HAP-1 (cell line): ENCODE results near the gene CEP112.

Experiments used
- DNase-seq, 2 experiments: peaks; one replicate each; pipeline ENCODE4 v3.0.0-alpha.2; 2016 to 2020; ENCODE audit warnings: low spot score in 2 of 2
- H3K27me3 ChIP-seq: fragments of 250-450 bp; sonication (Bioruptor Pico); 2 replicates; pipeline ENCODE4 v1.5.1; 2020; ENCODE audit warnings: low read depth, mild to moderate bottlenecking, moderate library complexity
- H3K36me3 ChIP-seq: fragments of 250-450 bp; sonication (Bioruptor Pico); replicated peaks from 2 replicates; pipeline ENCODE4 v1.5.1; 2020; ENCODE audit warnings: mild to moderate bottlenecking
- H3K4me1 ChIP-seq: fragments of 250-450 bp; sonication (Bioruptor Pico); 2 replicates; pipeline ENCODE4 v1.5.1; 2020; ENCODE audit warnings: mild to moderate bottlenecking
- H3K4me3 ChIP-seq: fragments of 250-450 bp; sonication (Bioruptor Pico); 2 replicates; pipeline ENCODE4 v1.5.1; 2020; ENCODE audit warnings: mild to moderate bottlenecking, moderate library complexity
- H3K9me3 ChIP-seq: fragments of 250-450 bp; sonication (Bioruptor Pico); 2 replicates; pipeline ENCODE4 v1.5.1; 2020; ENCODE audit warnings: mild to moderate bottlenecking, moderate library complexity
- in situ Hi-C: fragments of 300-500 bp; cut with MboI; formaldehyde crosslinking; loops from 3 replicates; pipeline ENCODE4 v1.14.3; 2020; ENCODE audit warnings: low sequenced_read_pairs, inconsistent platforms, mixed read lengths

The CEP112 gene

DNA sequence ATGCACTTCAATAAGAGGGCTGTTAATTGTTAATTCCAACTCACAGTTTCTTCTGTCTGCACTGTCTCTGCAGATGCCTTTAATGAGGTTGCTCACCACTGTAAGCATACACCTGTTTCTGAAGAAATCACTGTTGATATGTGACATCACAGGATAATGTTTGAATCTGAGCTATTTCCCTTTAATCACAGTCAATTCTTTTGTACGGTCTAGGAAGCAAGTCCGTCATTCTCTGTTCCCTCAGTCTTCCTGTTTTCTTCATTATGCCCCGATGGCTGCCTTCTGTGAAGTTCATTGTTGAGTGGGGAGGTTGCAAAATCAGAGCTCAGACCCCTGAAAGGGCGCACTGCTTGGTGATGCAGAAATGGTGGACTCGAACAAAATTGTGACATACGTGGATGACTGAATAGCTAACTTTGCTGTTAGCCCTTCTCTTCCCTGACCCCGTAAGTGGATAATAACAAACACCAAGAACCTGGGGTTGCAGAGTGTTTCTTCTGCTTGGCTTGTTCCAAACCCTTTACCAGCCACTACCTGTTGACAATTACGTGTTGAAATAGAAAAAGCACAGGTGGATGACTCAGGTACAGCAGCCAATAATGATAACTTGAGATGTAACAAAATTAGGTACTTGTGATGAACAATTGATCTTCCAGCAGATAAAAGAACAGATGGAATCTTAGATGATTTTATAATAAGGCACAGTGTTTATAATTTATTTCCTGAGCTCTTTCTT is 558.6 kb downstream of the CEP112 start:
- Histone ChIP-seq H3K9me3 (no peaks in the 10 kb centered on the region), H3K36me3 (no peaks in the 10 kb centered on the region), H3K4me1 (no peaks in the 10 kb centered on the region), H3K27me3 (no peaks in the 10 kb centered on the region), H3K4me3 (no peak overlapping the region)
- in situ Hi-C loops: no loop called here
- DNase-seq: no peak

DNA sequence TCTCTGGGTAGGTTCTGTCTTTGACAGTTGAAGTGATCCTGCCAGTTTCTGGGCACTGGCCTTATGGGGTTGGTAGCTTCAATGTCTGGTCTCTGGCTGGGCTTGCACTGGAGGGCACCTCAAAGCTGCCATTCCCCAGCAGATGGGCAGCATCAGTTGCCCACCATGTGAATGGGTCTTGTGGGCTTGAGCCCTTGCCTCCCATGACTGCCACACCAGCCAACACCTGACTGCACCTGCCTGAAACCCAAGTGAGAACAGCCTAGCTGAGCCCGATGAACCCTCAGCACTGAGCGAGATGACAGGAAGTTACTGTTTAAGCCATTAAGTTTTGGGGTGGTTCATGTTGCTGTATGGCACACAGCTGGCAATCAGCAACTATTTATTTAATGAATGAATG is 561.4 kb downstream of the CEP112 start:
- Histone ChIP-seq H3K27me3 (no peaks in the 10 kb centered on the region), H3K36me3 (no peaks in the 10 kb centered on the region), H3K4me1 (no peaks in the 10 kb centered on the region), H3K4me3 (no peak overlapping the region), H3K9me3 (no peaks in the 10 kb centered on the region)
- no peak for DNase-seq
- in situ Hi-C loops: no loop called here

DNA sequence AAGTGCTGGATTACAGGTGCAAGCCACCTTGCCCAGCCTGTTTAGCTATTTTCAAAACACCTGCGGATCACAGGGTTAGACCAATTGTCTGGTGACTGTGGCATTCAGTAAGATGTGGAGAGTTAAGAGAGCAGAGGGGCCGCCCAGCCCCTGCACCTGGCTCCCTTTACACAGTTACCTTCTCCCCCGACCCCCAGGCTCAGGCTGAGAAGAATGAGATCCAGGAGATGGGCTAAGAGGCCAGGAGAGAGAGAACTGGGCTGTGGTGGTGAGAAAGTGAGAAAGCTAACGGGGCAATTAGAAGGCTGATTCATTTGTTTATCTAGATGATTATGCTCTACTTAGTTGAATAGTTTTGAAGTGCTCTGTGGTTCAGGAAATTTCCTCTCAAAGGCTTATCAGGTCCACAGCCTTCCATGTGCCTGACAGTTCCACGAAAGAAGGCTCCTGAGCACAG is 562.7 kb downstream of the CEP112 start:
- in situ Hi-C loops: loop anchor here (10.0 kb wide), 1 partner anchor 56 kb away; no protein-coding TSS in a partner anchor
- DNase-seq: no peak
- no peak overlapping the region for H3K4me3 ChIP-seq

DNA sequence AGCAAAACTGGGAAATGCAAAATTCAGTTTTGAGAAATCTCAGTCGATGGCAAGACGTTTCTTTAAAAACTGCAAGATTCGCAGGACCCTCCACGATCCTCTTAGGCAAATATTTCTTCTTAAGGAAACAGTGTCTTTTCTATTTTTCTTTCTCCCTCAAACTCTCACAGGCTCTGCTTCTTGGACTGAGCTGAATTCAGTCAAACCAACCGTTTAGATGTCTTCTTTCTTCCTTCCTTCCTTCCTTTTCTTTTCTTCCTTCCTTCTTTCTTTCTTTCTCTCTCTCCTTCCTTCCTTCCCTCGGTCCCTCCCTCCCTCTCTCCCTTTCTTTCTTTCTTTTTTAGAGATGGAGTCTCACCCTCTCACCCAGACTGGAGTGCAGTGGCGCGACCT is 563.3 kb downstream of the CEP112 start:
- Histone ChIP-seq H3K36me3 (no peaks in the 10 kb centered on the region), H3K4me1 (no peaks in the 10 kb centered on the region), H3K9me3 (no peaks in the 10 kb centered on the region), H3K27me3 (no peaks in the 10 kb centered on the region), H3K4me3 (no peak overlapping the region)
- DNase-seq: no peak
- in situ Hi-C loops: loop anchor here (10.0 kb wide), 1 partner anchor 56 kb away; no protein-coding TSS in a partner anchor

More for the DNA sequence above, 562.7 kb downstream of the CEP112 start:
- Histone ChIP-seq H3K9me3 (no peaks in the 10 kb centered on the region), H3K36me3 (no peaks in the 10 kb centered on the region), H3K27me3 (no peaks in the 10 kb centered on the region), H3K4me1 (no peaks in the 10 kb centered on the region)

DNA sequence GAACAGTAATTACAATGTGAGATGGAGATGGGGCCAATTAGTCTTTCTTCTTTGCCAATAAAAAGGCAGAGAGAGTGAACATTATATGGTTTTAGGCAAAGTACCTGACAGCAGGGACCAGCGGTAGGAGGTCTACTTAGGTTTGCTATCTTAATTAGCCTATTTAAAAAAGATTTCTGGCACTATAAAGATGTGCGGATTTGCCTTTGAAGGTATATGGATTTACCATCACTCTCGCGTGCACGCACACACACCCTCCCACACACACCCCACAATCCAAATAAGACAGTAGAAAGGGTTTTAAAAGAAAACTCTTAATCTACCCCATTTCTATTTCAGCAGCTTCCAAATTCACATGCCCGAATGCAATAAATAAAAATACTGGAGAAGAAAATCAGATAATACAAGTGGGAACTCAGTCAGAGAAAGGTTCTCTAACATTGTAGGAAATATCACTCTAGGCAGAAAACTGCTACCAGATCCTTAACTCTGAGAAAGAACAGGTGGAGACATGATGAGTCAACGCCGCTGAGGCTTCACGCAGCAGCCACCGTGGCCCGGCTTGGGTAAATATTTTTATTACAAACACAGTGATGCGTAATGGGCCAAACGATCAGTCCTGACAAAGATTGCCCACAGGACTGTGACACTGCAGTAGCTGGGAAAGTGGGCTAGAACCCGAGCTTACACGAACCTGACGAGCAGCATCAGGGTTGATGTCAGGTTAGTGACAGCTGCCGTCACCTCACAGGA is 563.9 kb downstream of the CEP112 start:
- in situ Hi-C loops: loop anchor here (10.0 kb wide), 1 partner anchor 57 kb away; no protein-coding TSS in a partner anchor

DNA sequence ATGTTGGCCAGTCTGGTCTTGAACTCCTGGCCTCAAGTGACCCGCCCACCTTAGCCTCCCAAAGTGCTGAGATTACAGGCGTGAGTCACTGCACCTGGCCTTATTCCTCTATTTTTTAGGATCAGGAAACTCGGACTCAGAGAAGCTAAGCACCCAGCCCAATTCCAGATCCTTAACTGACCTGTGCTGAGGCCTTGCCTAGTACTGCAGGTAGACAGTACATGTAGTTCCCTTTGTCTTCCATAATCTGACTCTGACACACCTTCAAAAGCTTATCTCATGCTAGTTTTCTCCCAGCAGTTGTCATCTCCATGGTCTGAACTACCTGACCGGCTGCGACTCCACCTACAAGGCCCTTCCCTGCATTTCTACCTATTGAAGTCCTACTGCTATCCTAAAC is 564.8 kb downstream of the CEP112 start:
- H3K4me1 ChIP-seq: no peaks in the 10 kb centered on the region
- DNase-seq: no peak
- no peaks in the 10 kb centered on the region for H3K27me3 ChIP-seq
- no peaks in the 10 kb centered on the region for H3K36me3 ChIP-seq
- H3K4me3 ChIP-seq: no peak overlapping the region
- H3K9me3 ChIP-seq: no peaks in the 10 kb centered on the region
- in situ Hi-C loops: loop anchor here (10.0 kb wide), 1 partner anchor 58 kb away; no protein-coding TSS in a partner anchor

More for the DNA sequence above, 563.9 kb downstream of the CEP112 start:
- H3K27me3 ChIP-seq: no peaks in the 10 kb centered on the region
- no peaks in the 10 kb centered on the region for H3K4me1 ChIP-seq
- H3K4me3 ChIP-seq: no peak overlapping the region
- no peaks in the 10 kb centered on the region for H3K36me3 ChIP-seq
- no peak for DNase-seq
- H3K9me3 ChIP-seq: no peaks in the 10 kb centered on the region

DNA sequence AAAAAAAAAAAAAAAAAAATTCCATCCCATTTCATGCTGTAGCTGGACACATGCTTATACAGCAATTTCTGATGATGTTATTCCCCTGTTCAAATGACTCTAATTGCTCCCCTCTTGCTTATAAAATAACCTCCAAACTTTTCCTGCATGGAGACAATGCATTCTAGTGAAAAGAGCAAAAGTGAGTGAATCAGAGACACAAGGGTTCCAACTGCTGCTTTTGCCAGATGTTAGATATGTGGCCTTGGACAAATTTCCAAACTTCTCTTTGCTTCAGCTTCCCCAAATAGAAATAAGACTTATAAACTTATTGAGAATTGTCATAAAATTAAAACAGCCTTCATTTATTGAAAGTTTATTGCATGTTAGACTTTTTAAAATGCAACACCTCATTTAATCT is 565.5 kb downstream of the CEP112 start:
- in situ Hi-C loops: loop anchor here (10.0 kb wide), 1 partner anchor 58 kb away; no protein-coding TSS in a partner anchor
- Histone ChIP-seq H3K27me3 (no peaks in the 10 kb centered on the region), H3K4me3 (no peak overlapping the region), H3K9me3 (no peaks in the 10 kb centered on the region), H3K4me1 (no peaks in the 10 kb centered on the region), H3K36me3 (no peaks in the 10 kb centered on the region)
- no peak for DNase-seq

DNA sequence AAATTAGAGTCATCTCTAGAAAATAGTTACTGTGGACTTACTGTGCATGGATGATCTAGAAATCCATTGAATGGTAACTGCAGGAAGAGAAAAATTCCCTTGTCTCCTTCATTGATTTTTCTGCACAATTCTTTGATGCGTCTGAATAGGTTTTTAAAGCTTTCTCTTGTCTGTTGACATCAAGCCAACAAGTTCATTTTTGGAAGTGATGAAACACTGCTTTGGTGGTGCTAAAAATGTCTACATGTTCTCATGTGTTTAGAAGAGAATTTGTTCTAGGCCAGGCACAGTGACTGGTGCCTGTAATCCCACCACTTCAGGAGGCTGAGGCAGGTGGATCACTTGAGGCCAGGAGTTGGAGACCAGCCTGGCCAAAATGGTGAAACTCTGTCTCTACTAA is 573.4 kb downstream of the CEP112 start:
- H3K9me3 ChIP-seq: no peaks in the 10 kb centered on the region
- H3K4me1 ChIP-seq: no peaks in the 10 kb centered on the region
- in situ Hi-C loops: no loop called here
- H3K36me3 ChIP-seq: no peaks in the 10 kb centered on the region
- no peak for DNase-seq
- no peak overlapping the region for H3K4me3 ChIP-seq
- H3K27me3 ChIP-seq: no peaks in the 10 kb centered on the region

DNA sequence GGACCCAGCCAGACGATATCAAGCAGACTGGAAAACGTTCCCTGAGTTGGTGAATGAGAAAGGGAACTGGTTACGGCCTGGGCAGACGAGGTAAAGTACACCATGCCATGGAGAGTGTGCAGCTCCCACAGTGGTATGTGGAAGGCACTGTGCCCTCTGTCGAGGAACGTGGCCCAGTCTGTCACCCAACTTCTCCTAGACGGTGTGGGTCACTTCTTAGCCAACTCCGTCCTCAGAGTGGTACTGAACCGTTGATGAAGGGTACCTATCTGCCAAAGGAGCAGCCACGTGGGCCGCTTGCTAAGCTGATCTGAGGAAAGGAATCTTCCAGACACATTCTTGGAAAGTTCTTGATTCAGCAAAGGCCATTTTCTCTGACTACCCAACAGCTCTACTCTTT is 574.4 kb downstream of the CEP112 start:
- in situ Hi-C loops: no loop called here
- Histone ChIP-seq H3K36me3 (no peaks in the 10 kb centered on the region), H3K4me3 (no peak overlapping the region), H3K9me3 (no peaks in the 10 kb centered on the region), H3K27me3 (no peaks in the 10 kb centered on the region), H3K4me1 (no peaks in the 10 kb centered on the region)
- no peak for DNase-seq

DNA sequence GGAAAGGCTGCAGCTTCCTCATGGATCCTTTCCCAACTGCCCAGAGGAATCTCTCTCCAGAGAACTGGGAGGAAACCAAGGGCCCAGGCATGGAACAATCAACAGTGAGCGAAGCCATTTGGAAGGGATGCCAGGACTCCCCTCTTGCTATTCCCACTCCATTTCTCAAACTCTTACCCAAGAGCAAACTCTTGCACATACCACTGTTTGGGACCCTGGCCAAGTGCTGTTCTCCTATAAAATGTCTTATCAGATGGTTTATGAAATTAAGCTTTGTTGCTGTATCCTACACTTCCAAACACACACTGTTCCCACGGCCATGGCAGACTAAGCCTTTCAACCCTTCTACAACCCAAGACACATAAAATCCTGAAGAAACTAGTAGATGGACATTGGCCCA is 582.2 kb downstream of the CEP112 start:
- no peaks in the 10 kb centered on the region for H3K9me3 ChIP-seq
- no peak for DNase-seq
- H3K4me1 ChIP-seq: no peaks in the 10 kb centered on the region
- H3K36me3 ChIP-seq: no peaks in the 10 kb centered on the region
- in situ Hi-C loops: no loop called here
- no peak overlapping the region for H3K4me3 ChIP-seq
- H3K27me3 ChIP-seq: no peaks in the 10 kb centered on the region

DNA sequence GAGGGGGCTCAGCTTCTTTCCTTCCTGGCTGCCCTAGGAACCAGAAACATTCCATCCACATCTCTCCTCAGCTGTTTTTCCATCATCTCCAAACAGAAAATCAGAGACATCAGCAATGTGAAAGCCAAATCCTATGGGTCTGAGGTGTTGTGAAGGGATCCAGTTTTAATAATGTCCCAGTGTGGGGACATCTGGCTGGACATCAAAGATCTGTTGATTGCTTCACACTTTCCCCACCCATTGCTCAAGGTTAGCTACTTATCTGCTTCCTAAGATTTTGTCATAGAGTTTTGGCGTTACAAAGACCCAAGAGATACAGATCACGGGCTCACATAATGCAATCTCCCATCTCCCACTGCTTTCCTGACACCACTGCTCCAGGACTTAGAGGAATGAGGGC is 582.6 kb downstream of the CEP112 start:
- Histone ChIP-seq H3K9me3 (no peaks in the 10 kb centered on the region), H3K4me1 (no peaks in the 10 kb centered on the region), H3K36me3 (no peaks in the 10 kb centered on the region), H3K4me3 (no peak overlapping the region), H3K27me3 (no peaks in the 10 kb centered on the region)
- in situ Hi-C loops: no loop called here
- DNase-seq: no peak

DNA sequence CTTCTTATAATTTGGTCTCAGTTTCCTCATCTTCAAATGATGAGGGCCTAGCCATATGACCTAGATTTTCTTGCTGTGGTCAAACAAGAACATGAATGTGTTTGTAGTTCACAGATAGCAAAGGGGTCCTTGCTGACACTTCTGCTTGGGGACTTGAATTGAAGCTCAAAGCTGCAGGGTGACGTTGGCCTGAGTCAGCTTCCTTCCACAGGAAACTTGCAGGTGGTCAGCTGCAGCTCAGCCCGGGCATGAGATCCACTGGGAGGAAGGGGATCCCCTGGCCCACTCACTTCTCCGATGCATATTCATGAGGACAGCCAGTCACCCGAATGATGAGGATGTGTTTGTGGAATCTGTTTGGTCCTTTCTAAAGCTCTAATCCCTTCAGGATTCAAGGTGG is 587.9 kb downstream of the CEP112 start:
- DNase-seq: no peak
- in situ Hi-C loops: no loop called here
- no peaks in the 10 kb centered on the region for H3K9me3 ChIP-seq
- no peaks in the 10 kb centered on the region for H3K36me3 ChIP-seq
- H3K27me3 ChIP-seq: no peaks in the 10 kb centered on the region
- H3K4me1 ChIP-seq: no peaks in the 10 kb centered on the region
- no peak overlapping the region for H3K4me3 ChIP-seq

DNA sequence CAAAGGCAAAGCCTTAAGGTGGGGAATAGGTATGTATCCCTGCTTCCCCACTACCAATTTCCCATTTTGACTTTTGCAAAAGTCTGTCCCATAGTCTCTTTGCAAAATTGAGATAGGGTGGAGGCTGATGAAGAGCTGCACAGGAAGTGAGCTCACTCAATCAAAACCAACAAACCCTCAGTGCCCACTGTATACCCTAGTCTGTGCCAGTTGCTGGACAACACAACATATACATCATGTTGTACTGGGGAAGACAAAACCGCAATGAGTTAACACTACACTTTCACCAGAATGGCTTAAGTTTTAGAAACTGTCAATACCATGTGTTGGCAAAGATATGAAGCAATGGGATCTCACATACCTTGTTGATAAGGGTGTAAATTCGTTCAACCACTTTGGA is 590.1 kb downstream of the CEP112 start:
- no peak for DNase-seq
- Histone ChIP-seq H3K27me3 (no peaks in the 10 kb centered on the region), H3K4me3 (no peak overlapping the region), H3K9me3 (no peaks in the 10 kb centered on the region), H3K4me1 (no peaks in the 10 kb centered on the region), H3K36me3 (no peaks in the 10 kb centered on the region)
- in situ Hi-C loops: no loop called here

DNA sequence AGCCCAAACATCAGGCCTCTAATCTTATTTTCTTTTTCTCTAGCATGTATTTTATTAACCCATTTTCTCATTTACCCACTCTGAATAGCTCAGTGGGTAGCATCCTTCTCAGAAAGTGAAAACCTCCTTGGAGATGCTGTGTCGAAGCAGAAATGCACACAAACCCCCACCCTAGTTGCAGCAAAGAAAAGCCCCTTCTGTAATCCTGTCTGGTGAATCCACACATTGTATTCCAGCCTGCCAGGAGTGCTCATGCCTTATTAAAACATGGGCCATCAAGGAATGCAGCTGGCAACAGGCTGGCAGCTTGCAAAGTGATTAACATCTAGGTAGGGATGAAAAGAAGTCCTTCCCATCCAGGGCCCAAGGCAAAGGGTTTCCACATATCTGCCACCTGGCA is 590.8 kb downstream of the CEP112 start:
- Histone ChIP-seq H3K4me3 (no peak overlapping the region), H3K9me3 (no peaks in the 10 kb centered on the region), H3K27me3 (no peaks in the 10 kb centered on the region), H3K36me3 (no peaks in the 10 kb centered on the region), H3K4me1 (no peaks in the 10 kb centered on the region)
- DNase-seq: no peak
- in situ Hi-C loops: no loop called here
